OCI-LY1 (cell line): ENCODE results near the gene MX2.

Source experiments
- CTCF ChIP-seq: fragments of 200-600 bp; sonication (generic), shearing (Covaris generic); IDR thresholded peaks from 2 replicates; pipeline ENCODE4 v1.5.1; 2017; ENCODE audit warnings: mild to moderate bottlenecking, antibody characterized with exemption, low read length, moderate library complexity, mixed read lengths
- EZH2 ChIP-seq: fragments of 200-600 bp; sonication (generic), shearing (Covaris generic); IDR thresholded peaks from 2 replicates; pipeline ENCODE4 v1.8.0; 2017; ENCODE audit warnings: borderline replicate concordance, mixed run types, mild to moderate bottlenecking, antibody characterized with exemption, low read length, moderate library complexity, mixed read lengths

GRCh38 chr21:41388259-41388658 lies 26.4 kb downstream of the MX2 start:
- TF ChIP-seq EZH2 (no peak), CTCF (no peak)
